GM21360 (cell line): ENCODE measurements around the gene ZEB2.

Experiments
- ATAC-seq: cut with Tn5 transposase; IDR thresholded peaks from one replicate; pipeline ENCODE4 v1.9.1; 2021; ENCODE audit warnings: mild to moderate bottlenecking, moderate library complexity; ENCODE audit not compliant: unreplicated experiment

The ZEB2 gene

GRCh38 chr2:144519934-144520731 lies at the start of gene ZEB2:
Gene ZEB2 (minus strand): TSS chr2:144520119. CDS start chr2:144517350, 2,769 bp downstream.
- ATAC-seq, result no peak

- no peak for ATAC-seq
These were observed 47.8 kb upstream of the ZEB2 start for GRCh38 chr2:144567745-144568144.

GRCh38 chr2:144566448-144566847 lies 46.5 kb upstream of the ZEB2 start:
- ATAC-seq, result no peak

GRCh38 chr2:144560251-144560650 lies 40.3 kb upstream of the ZEB2 start:
- no peak for ATAC-seq

GRCh38 chr2:144559681-144560080 lies 39.8 kb upstream of the ZEB2 start:
- no peak for ATAC-seq

GRCh38 chr2:144559242-144559641 lies 39.3 kb upstream of the ZEB2 start:
- ATAC-seq, result no peak

- ATAC-seq, result no peak
These were observed 34.7 kb upstream of the ZEB2 start for GRCh38 chr2:144554492-144555210.

GRCh38 chr2:144553379-144553778 lies 33.5 kb upstream of the ZEB2 start:
- no peak for ATAC-seq

GRCh38 chr2:144552821-144553220 lies 32.9 kb upstream of the ZEB2 start:
- no peak for ATAC-seq

- no peak for ATAC-seq
These were observed 31.0 kb upstream of the ZEB2 start for GRCh38 chr2:144550911-144551310.

GRCh38 chr2:144550084-144550483 lies 30.2 kb upstream of the ZEB2 start:
- ATAC-seq, result no peak

GRCh38 chr2:144548532-144549191 lies 28.7 kb upstream of the ZEB2 start:
- peak; percentile 62 for ATAC-seq

GRCh38 chr2:144548088-144548487 lies 28.2 kb upstream of the ZEB2 start:
- ATAC-seq, result no peak

GRCh38 chr2:144547494-144547893 lies 27.6 kb upstream of the ZEB2 start:
- ATAC-seq, result no peak

GRCh38 chr2:144546933-144547332 lies 27.0 kb upstream of the ZEB2 start:
- ATAC-seq, result no peak

GRCh38 chr2:144545787-144546186 lies 25.9 kb upstream of the ZEB2 start:
- ATAC-seq, result no peak

- ATAC-seq, result no peak
These were observed 24.1 kb upstream of the ZEB2 start for GRCh38 chr2:144544053-144544452.

- no peak for ATAC-seq
These were observed 21.5 kb upstream of the ZEB2 start for GRCh38 chr2:144541396-144541795.

GRCh38 chr2:144539289-144539782 lies 19.4 kb upstream of the ZEB2 start:
- ATAC-seq, result no peak

GRCh38 chr2:144535300-144535699 lies 15.4 kb upstream of the ZEB2 start:
- no peak for ATAC-seq

GRCh38 chr2:144533221-144533620 lies 13.3 kb upstream of the ZEB2 start:
- ATAC-seq, result no peak

- ATAC-seq, result no peak
These were observed 10.7 kb upstream of the ZEB2 start for GRCh38 chr2:144530596-144530995.
